GM18517 (cell line): ENCODE results near the gene SH3RF2.
"Not testable (repeated sequence)": the region's sequence is repeated elsewhere in the genome, so short reads cannot be mapped to it uniquely, and the experiment has no call there.

Source experiments
- ATAC-seq: cut with Tn5 transposase; IDR thresholded peaks from one replicate; pipeline ENCODE4 v1.9.1; 2021; ENCODE audit warnings: mild to moderate bottlenecking, moderate library complexity; ENCODE audit not compliant: unreplicated experiment

The SH3RF2 gene

DNA sequence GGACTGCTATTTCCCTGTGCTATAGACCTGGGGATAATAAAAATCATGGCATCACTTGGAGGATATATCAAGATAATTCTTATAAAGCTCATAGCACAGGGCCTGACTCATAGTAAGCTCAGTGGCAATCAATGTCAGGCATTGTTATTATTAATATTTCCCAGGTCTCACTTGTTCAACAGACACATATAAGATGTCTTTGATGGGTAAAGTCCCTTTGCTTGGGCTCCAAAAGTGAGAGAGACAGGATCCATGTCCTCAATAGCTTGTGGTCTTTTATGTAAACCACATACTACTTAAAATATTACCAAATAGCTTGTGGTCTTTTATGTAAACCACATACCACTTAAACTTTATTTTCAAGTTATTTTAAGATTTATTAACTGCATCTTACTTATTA is 11.2 kb downstream of the SH3RF2 start:
- ATAC-seq, result no peak

DNA sequence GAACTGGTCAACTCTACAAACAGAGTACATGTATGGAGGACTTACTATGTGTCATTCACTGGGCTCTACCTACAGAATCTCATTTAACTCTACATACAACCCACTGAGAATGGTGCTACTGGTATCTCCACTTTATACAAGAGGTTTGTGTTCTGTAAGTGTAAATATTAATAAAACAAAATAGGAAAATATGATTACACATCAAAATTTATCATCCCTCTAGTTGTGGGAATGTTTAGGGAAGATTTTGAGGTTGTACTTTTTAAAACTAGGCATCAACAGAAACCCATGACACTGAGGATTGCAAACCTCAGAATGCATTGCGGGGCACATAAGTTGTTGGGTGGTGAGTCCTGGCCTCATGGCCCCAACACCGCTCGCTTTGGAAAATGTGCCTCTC is 11.7 kb downstream of the SH3RF2 start:
- no peak for ATAC-seq

DNA sequence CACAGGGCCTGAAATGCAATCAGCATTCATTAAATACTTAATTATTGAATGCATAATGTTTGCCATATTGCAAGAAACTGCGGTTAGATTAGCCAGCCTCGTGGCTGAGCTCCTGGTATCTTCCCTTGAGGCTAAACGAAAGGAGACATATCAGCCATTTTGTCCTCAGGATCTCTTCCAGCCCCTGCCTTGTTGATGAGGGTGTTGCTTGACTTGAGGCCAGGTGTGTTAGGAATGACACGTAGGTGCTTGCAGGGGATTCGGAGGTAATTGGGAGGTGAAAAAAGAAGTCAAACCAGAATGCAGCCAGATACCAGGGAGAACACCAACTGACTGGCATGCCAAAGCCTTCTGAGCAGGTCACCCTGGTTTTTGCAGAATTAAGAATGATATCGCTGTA is 12.5 kb downstream of the SH3RF2 start:
- ATAC-seq, result no peak

DNA sequence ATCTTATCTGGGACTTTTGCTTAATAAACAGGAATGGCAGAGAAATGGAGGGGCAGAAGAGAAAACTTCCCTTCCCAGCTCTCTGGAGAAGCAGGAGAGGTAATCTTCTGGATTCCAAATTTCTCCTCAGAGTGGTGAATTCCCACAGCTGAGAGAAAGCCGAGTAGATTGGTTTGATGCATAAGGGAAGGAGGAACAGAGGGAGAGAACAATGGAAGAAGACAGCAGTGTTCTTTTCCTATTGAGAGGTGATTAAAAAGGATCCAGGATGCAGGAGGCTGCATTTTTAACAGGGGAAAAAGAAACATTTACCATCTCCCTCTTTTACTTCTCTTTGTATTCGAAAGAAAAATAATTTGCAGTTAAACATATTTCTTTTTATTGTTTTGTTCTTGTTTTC is 13.1 kb downstream of the SH3RF2 start:
- ATAC-seq, result no peak

DNA sequence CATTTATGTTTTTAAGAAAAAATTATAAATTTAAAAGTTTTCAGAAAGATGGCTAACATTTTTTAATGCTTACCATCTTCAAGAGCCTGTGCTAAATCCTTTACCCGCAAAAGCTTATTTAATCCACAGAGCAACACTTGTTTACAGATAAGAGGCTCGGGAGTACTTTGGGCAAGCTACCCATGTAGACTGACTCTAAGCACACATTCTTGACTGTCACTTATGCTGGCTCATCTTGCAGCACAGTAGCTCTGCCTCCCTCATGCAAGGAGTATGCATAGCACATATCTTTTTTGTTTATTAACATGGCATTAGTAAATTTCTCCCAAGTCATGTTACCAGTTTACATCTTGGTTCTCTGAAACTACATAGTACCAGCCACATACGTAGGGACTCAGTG is 14.7 kb downstream of the SH3RF2 start:
- ATAC-seq, result no peak

DNA sequence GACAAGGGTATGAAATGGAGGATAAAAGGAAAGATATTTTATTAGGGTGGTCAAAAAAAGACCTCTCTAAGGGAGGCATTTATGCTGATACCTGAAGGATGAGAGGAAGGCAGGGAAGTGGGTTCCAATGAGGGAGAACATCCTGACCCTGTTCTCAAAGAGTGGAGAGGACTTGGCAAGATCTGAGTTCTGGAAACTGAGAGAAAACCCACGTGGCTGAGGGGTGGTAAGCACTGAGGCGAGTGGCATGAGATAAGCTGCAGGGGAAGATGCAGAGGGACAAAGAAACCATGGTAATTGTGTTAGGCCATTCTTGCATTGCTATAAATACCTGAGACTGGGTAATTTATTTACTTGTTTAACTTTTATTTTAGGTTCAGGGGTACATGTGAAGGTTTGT is 16.8 kb downstream of the SH3RF2 start:
- no peak for ATAC-seq

DNA sequence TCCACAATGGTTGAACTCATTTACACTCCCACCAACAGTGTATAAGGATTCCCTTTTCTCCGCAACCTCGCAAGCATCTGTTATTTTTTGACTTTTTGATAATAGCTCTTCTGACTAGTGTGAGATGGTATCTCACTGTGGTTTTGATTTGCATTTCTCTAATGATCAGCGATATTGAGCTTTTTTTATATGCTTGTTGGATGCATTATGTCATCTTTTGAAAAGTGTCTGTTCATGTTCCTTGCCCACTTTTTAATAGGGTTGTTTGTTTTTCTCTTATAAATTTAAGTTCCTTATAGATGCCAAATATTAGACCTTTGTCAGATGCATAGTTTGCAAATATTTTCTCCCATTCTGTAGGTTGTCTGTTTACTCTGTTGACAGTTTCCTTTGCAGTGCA is 17.8 kb downstream of the SH3RF2 start:
- ATAC-seq, result not testable (repeated sequence)

DNA sequence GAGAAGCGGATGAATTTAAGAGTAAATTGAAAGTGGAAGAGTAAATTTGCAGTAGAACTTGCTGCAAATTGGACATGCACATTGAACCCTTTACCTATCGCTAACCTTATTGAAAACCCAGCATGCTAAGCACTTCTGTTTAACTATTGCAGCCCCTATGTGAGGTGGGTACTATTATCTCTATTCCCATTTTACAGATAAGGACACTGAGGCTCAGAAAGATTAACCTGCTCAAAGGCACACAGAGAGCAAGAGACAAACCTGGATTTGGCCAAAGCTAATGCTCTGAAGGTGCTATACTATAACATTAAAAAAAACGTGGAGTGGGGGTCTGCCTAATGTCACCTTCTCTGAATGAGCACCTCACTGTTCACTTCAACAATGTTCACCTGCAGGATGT is 21.0 kb downstream of the SH3RF2 start:
- ATAC-seq, result no peak

DNA sequence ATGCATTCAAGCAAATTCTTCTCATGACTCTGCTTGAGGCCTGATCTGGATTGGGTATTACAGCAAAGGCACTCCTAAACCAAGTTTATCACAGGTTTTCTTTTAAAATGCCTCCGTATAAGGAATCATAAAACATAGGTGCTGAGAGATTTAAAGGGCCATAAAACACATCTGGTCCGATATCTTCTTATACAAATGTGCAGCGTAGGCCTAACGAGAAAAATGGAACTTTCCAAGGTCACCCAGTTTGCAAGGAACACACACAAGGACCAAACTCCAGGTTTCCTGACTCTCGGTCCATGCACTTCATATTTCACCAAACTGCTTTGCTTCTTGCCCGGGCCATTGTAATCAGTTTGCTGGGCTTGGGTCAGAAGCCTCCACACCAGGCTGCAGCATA is 22.1 kb downstream of the SH3RF2 start:
- ATAC-seq, result no peak

DNA sequence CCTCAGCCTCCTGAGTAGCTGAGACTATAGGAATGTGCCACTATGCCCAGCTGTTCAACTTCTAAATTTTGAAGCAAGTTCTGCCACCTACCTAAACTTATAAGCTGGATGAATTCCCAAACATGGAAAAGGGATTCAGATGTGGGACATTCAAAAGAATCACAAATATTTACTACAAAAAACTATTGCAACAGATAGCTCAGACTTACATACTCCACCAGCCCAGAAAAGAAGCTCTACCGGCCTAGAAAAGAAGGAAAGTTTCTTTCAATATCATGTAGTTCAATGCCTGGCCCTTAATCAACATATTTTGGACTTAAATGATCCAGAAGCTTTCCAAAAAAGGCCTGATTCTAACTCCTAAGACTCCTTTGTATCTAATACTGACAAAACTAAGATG is 23.8 kb downstream of the SH3RF2 start:
- ATAC-seq, result no peak

DNA sequence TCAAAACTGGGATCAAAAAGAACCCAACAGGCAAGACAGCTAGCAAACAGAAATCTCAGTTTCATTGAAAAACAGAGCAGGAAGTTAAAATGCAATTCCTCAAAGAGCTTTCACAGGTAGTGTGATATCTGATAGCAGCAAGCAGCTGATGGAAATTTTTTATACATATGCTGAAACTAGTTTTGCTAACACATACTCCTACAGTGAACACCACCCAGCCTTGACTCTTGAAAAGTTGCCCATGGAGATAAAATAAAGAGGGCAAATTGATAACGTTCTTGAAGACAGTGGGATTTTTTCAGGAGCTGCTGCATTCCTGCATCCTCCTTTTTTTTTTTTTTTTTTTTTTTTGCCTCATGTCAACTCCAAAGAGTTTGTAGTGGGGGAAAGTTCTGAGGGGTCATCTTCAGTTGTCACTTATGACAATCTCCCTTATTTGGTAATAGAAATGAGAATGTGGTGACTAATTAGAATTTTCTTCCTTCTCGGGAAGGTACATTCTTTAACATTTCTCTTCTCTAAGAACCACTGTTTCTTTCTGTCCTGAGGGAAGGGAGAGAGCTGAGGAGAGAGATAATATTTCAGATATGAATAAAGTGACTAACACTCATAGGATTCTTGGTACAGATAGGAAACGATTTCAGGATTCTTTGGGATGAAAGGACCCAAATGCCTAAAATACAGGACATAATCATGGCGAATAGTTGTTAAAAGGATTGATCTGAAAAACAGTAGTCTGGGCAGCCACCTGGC is 24.6 kb downstream of the SH3RF2 start:
- ATAC-seq, result no peak

DNA sequence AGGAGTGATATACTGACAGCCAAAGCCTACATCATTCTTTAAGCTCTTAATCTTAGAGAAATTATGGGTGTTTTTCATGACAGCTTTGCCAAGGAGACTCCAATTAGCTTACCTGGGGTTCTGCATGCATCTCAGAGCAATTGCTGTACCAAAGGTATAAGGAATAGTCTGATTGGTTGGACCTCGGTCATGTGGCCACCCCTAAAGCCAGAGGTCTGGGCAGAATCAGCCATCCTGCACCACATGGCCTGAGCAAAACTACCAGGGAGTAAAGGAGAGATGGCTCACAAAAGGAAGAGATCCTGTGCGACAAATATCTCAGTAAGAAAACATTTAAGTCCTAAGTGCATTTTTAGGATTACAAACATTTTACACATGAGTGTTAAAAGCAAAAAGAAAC is 25.6 kb downstream of the SH3RF2 start:
- no peak for ATAC-seq

DNA sequence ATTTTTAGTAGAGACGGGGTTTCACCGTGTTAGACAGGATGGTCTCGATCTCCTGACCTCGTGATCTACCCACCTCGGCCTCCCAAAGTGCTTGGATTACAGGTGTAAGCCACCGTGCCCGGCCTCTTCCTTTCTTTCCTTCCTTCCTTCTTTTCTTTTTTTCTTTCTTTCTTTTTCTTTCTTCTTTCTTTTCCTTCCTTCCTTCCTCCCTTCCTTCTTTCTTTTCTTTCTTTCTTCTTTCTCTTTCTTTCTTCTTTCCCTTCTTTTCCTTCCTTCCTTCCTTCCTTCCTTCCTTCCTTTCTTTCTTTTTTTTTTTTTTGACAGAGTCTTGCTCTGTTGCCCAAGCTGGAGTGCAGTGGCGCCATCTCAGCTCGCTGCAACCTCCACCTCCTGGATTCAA is 27.6 kb downstream of the SH3RF2 start:
- not testable (repeated sequence) for ATAC-seq

DNA sequence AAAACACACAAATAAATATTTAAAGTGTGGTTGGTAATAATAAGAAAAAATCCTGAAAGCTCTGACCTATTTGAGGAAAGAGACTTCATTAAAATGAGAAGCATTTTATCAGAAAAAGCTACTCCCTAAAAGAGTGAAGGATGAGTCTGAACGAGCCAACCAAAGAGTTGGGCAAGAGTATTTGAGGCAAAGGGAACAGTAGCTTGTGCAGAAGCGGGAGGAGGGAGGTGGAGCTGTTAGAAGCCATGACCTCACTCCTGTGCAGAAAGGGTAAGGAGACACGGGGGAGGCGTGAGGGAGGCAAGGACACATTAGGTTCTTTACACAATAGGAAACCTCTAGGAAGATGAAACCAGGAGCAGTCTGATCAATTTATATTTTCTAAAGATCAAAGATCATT is 29.4 kb downstream of the SH3RF2 start:
- ATAC-seq, result no peak

DNA sequence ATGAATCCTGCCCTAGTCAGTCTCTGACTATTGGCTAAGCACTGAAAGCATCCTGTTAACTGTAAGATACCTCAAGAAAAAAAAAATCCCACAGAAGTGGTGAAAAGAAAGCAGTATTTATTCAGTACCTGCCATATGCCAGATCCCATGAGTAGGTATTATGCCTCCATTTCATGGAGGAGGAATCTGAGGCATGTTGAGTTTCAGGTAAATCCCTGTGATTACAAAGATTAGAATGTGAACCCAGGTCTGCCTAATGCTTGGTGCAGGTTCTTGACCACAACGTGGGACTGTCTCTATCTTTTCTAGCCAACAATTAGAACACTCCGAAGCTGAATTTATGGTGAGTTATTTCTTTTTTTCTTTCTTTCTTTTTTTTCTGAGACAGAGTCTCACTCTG is 30.9 kb downstream of the SH3RF2 start:
- ATAC-seq, result no peak

DNA sequence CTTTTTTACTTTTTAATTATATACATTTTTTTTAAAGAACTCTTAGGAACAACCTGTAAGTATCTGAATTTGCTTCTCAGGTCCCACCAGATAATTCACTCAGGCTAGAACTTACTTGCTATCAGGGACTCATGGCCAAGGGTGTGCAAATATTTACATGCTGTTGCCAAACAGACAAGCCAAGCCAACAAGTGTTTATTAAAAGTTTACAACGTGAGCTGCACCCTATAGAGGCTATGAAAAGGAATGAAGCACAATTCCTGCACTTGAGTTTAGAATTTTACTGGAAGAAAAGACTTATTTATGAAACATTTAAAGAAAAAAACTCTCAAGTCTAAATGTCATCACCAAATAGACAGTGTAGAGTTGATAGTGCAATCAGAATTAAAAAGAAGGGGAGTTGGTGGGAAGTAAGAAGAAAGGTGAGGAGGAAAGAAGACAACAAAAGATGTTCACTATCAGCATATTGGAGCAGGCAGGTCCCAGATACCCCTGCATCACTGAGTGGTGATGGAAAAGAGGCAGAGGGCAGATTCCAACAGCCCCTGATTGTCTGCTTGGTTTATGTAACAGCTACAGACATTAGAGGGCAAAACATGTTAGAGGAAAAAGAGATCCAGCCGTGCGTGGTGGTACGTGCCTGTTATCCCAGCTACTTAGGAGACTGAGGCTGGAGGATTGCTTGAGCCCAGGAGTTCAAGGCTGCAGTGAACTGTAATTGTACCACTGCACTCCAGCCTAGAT is 32.8 kb downstream of the SH3RF2 start:
- no peak for ATAC-seq

DNA sequence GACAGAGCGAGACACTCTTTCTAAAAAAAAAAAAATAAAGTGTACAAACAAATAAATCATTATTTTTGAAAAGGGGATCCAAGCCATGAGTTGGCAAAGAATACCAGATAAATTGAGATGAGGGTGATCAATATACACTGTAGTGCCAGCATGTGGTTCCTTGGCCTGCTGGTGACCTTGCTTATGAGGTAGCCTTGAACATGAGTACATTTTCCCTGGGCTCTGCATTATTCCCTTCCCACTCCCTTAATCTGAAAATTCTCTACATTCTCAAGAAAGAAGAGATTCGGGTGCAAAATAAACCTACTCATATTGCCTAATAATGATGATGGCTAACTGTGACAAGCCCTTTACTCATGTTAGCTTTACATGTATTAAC is 33.3 kb downstream of the SH3RF2 start:
- no peak for ATAC-seq

DNA sequence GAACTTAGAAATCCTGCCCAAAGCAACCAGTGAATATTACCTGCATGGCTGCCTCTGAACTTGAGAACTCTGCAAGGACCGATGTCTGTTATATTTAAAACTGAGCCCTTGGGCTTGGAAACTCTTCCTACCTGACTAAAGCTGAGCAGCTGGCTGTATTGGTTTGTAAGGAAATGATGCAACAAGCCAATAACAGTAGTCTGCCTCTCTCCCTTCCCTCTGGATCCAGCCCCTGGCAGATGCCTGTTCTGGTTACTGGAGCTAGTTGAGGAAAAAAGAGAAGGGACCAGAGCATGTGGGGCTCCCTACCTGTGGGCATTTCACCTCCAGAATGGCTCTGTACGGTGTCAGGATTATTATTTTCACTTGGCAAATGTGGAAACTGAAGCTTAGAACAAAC is 34.7 kb downstream of the SH3RF2 start:
- no peak for ATAC-seq

DNA sequence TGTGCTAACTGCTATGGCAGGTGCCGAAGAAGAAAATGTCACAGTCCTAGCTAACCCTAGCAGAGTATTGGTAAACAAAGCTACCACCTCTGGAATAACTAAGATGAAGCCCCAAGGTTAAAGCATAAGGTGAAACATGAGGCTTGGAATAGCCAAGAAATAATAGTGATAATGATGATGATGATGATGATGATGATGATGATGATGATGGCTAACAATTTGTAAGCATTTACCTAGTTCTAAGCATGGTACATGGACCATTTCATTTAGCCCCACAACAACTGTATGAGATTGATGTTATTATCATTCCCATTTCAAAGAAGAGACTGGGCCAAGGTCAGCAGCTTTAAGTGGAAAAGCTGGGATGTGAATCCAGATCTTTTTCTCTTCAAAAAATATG is 35.3 kb downstream of the SH3RF2 start:
- ATAC-seq, result no peak

DNA sequence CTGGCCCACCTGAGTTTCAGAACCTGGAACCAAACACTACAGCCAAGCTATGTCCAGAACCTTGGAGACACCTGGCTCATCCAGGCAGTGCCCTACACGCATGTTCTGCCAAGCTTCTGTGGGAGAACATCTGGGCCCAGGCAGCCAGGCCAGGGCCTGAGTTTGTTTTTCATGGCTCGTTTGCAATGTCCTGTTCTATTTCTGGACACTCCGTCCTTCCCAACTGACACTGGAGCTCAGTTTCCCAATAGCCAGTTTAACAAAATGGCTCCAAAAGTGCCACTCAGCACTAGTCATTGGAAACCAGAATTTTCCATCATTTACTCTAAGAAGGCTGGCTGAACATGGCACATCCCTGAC is 38.6 kb downstream of the SH3RF2 start:
- ATAC-seq, result no peak

DNA sequence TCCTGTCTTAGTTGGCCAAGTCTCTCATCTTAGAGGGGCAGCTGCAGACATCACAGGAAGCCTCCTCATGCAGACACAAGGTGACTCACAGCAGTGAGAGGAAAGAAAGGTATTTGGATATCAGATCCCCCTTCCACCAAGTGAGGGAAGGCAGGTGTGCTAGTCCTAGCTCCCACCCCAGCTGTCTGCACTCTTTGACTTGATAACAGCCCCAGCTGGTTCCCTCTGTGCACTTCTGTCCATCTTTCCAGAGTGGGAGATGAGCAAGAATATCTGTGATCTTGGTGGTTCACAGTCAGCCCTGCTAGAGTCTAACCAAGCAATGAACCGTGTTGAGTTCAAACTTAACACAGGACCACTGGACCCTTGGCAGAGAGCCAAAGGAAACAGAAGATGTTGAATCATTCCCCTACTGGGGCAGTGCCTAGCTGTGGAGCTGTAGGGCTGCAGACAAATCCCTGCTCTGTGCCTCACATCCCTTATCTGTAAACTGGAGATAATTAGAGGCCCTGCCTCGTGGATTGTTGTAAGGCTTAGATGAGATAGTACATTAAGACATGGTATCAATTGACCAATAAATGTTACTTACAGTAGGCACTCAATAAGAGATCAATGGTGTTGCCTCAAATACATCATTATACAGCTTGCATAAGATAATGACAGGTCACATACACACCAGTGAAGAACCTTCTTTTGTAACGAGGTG is 39.1 kb downstream of the SH3RF2 start:
- no peak for ATAC-seq
